Activated T-helper 1 cell treated with anti-CD3 and anti-CD28 coated beads, Interleukin-2, amount 50 U/mL, for 16 hours (primary cell): ENCODE data around the gene TRAF2.

Experiments
- DNase-seq, 2 donors: peaks; one replicate each; pipeline ENCODE4 v3.0.0-alpha.2; 2020; ENCODE audit warnings: low read depth in 1 of 2, low spot score in 1 of 2

Gene TRAF2

GRCh38 chr9:136958898-136959850 is 72.9 kb downstream of the TRAF2 start:
- DNase-seq, result no peak

GRCh38 chr9:136960212-136960937 is 74.1 kb downstream of the TRAF2 start:
- DNase-seq, result no peak

GRCh38 chr9:136960938-136961275 is 74.6 kb downstream of the TRAF2 start:
- no peak for DNase-seq

- no peak for DNase-seq
Measured at GRCh38 chr9:136961279-136962065, 75.2 kb downstream of the TRAF2 start.

GRCh38 chr9:136962163-136962562 is 75.8 kb downstream of the TRAF2 start:
- no peak for DNase-seq

GRCh38 chr9:136962701-136963248 is 76.5 kb downstream of the TRAF2 start:
- no peak for DNase-seq

- DNase-seq, result no peak
Measured at GRCh38 chr9:136963341-136963740, 77.0 kb downstream of the TRAF2 start.

- no peak for DNase-seq
Measured at GRCh38 chr9:136963751-136964150, 77.4 kb downstream of the TRAF2 start.

- no peak for DNase-seq
Measured at GRCh38 chr9:136964171-136964689, 77.9 kb downstream of the TRAF2 start.

- no peak for DNase-seq
Measured at GRCh38 chr9:136964833-136965422, 78.6 kb downstream of the TRAF2 start.

- no peak for DNase-seq
Measured at GRCh38 chr9:136965771-136966484, 79.6 kb downstream of the TRAF2 start.

- no peak for DNase-seq
Measured at GRCh38 chr9:136968333-136969127, 82.2 kb downstream of the TRAF2 start.

GRCh38 chr9:136969150-136969549 is 82.8 kb downstream of the TRAF2 start:
- no peak for DNase-seq

- DNase-seq, result no peak
Measured at GRCh38 chr9:136969774-136970173, 83.5 kb downstream of the TRAF2 start.

- no peak for DNase-seq
Measured at GRCh38 chr9:136970361-136970760, 84.0 kb downstream of the TRAF2 start.

- DNase-seq, result no peak
Measured at GRCh38 chr9:136971746-136972145, 85.4 kb downstream of the TRAF2 start.

- no peak for DNase-seq
Measured at GRCh38 chr9:136972335-136972734, 86.0 kb downstream of the TRAF2 start.

GRCh38 chr9:136972743-136973142 is 86.4 kb downstream of the TRAF2 start:
- no peak for DNase-seq
